ENCODE measurements around the gene DTWD1.
A peak's percentile ranks its signal among the peaks of the same experiment; 100 is the strongest.
"Not testable (repeated sequence)": the region's sequence is repeated elsewhere in the genome, so short reads cannot be mapped to it uniquely, and the experiment has no call there.

The DTWD1 gene, protein sequence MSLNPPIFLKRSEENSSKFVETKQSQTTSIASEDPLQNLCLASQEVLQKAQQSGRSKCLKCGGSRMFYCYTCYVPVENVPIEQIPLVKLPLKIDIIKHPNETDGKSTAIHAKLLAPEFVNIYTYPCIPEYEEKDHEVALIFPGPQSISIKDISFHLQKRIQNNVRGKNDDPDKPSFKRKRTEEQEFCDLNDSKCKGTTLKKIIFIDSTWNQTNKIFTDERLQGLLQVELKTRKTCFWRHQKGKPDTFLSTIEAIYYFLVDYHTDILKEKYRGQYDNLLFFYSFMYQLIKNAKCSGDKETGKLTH

GRCh38 chr15:49620658-49621368 lies at the start of gene DTWD1, which contains the start of gene FAM227B:
Gene DTWD1, plus strand, starts transcription at chr15:49621048. Its CDS starts 4,120 bp downstream, at chr15:49625168.
Gene FAM227B, minus strand, starts transcription at chr15:49620818. Its CDS starts 5,647 bp downstream, at chr15:49615171.
- DNase-seq (ENCODE audit: low read depth), result peak; percentile 97

GRCh38 chr15:49573421-49573820 lies 47.4 kb upstream of the DTWD1 start:
- no peak for DNase-seq (ENCODE audit: low read depth)

- no peak for DNase-seq (ENCODE audit: low read depth)
Measured at GRCh38 chr15:49589030-49589429, 31.8 kb upstream of the DTWD1 start.

- not testable (repeated sequence) for DNase-seq (ENCODE audit: low read depth)
Measured at GRCh38 chr15:49592829-49593316, 28.0 kb upstream of the DTWD1 start.

- DNase-seq (ENCODE audit: low read depth), result no peak
Measured at GRCh38 chr15:49604625-49605409, 16.0 kb upstream of the DTWD1 start.

DNA sequence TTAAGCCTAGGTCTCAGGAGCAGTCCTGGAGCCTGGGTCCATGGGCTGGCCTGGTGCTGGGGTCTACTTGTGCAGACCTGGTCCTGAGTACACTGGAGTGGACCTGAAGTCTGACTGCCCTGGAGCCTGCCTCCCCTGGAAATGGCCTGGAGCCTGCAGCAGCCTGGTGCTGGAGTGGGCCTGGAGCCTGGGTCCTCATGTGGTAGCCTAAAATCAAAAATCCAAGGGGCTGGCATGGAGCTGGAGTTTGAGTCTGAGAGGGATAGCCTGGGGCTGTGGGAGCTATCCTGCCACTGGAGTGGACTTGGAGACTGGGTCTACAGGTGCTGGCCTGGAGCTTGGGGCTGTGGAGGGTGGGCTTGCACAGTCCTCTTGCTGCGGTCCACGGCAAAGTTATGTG lies 15.3 kb upstream of the DTWD1 start:
- DNase-seq (ENCODE audit: low read depth), result no peak

- no peak for DNase-seq (ENCODE audit: low read depth)
Measured at GRCh38 chr15:49606594-49606993, 14.3 kb upstream of the DTWD1 start.

DNA sequence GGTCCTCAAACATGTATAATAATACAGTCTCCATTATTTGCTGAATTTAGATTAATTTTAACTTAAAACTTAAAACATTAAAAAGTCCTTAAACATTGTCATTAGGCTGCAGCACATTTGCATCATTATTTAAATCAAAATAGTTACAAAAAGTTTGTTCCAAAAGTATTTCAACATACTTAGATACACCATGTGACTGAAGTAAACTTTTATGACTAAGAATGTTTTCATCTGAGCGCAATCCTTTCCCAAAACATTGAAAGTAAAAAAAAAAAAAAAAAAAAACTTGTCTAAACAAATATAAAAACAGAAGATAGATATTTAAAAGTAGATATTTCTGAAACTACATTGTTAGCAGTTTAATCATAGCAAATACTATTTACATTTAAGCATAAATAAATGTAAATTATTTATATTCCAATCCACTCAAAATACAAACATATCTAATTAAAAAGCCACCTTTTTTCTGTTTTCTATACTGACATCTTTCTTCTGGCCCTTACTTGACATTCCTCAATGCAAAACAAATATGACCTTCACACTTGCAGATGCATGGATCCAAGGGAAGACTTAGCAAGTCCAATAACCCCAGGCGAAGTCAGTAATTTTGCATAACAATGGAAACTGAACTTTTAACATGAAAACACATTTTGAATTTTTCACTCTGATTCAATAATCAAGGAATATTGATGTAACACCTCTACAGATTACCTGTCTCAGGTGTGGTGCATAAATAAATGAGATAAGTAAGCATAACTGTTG lies 10.5 kb upstream of the DTWD1 start:
- DNase-seq (ENCODE audit: low read depth), result no peak

GRCh38 chr15:49612240-49612639 lies 8.6 kb upstream of the DTWD1 start:
- not testable (repeated sequence) for DNase-seq (ENCODE audit: low read depth)

DNA sequence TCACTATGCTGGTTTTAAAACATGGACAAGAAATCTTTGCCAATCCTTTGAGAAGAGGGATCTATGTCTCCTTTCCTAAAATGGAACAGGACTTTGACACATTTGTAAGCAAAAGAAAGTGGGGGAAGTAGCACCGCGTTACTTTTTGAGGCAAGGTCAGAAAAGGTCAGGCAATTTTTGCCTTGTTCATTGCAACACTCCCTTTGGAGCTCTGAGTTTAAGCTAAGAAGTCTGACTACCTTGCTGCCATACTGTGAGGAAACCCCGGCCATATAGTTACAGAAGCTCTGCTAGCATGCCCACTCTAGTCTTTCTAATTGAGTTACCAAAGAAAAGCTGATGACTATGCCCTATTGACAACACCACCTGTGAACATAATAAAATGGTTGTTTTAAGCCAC lies 1.6 kb upstream of the DTWD1 start:
- DNase-seq (ENCODE audit: low read depth), result no peak

DNA sequence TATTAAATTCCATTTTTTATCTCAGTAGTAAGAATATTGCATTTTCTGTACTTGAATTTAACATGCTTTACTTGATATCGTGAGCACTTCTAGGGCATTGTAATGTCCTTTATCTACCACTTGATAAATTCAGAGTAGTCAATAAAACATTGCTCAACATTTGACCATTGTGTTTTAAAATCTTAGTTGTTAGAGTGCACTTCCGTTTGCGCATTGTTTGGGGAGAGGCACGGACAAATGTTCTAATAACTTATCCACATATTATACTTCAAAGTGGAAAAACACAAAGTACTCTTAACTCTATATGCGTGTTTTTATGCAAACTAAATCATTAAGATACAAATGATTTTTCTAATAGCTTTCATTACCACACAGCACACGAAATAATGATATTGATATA lies 649 bp upstream of the DTWD1 start:
- DNase-seq (ENCODE audit: low read depth), result no peak

GRCh38 chr15:49621401-49621811 lies 558 bp downstream of the DTWD1 start:
- no peak for DNase-seq (ENCODE audit: low read depth)

DNA sequence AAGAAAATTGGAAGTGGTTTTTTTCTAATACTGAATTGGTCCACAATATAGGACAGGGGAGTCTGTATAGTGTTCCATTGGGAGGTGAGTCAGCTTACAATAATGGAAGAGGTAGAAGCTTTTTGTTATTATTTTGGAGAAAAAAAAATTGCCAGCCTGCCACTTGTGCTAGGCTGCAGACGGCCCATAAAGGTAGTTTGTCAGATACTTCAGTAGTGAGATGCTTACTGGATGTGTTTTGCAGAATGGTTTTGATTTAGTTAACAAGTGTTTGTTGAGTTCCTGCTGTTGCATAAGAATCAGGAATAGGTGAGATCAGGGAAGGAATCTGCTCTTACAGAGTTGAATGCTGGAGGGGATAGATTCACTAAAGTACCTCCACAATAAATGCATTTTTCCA lies 1.0 kb downstream of the DTWD1 start:
- DNase-seq (ENCODE audit: low read depth), result no peak

DNA sequence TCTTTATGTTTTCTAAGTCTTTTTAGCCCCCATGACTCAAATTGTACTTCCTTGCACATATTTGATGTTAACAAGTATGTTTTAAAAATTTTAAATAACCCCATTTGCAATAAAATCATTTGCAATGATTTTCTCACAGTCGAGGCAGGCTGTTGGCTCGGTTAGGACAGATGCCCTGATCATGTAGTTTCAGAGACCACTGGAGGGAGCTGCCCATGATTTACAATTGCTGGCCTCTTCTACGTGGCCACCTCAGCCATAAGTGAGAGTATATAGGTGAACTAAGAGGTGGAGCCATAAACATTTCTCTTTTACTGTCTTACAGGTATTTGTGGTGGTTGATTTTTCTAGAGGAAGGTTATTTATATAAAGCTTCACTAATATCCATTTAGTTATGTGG lies 1.7 kb downstream of the DTWD1 start:
- DNase-seq (ENCODE audit: low read depth), result no peak

- DNase-seq (ENCODE audit: low read depth), result no peak
Measured at GRCh38 chr15:49624056-49624455, 3.2 kb downstream of the DTWD1 start.

- DNase-seq (ENCODE audit: low read depth), result no peak
Measured at GRCh38 chr15:49625460-49626036, 4.7 kb downstream of the DTWD1 start.

- DNase-seq (ENCODE audit: low read depth), result no peak
Measured at GRCh38 chr15:49627407-49627877, 6.6 kb downstream of the DTWD1 start.

GRCh38 chr15:49628379-49628778 lies 7.5 kb downstream of the DTWD1 start:
- no peak for DNase-seq (ENCODE audit: low read depth)

DNA sequence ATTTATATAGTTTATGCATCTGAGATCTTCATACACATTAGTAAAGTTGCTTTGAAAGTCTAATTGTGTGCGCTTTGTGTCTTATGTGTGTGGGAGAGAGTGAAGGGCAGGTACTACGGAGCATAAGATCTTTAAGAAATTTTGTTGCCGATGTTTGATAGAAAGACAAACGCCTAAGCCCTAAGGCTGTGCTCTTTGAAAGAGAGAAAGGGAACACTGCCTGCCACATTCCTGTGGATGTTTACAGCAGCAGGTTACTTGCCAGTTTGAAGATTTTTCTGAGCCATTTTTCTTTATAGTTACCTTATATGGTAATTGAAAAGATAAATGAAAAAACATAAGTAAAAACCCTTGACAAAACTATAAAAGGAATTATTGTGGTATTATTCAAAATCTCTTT lies 17.0 kb downstream of the DTWD1 start:
- no peak for DNase-seq (ENCODE audit: low read depth)

DNA sequence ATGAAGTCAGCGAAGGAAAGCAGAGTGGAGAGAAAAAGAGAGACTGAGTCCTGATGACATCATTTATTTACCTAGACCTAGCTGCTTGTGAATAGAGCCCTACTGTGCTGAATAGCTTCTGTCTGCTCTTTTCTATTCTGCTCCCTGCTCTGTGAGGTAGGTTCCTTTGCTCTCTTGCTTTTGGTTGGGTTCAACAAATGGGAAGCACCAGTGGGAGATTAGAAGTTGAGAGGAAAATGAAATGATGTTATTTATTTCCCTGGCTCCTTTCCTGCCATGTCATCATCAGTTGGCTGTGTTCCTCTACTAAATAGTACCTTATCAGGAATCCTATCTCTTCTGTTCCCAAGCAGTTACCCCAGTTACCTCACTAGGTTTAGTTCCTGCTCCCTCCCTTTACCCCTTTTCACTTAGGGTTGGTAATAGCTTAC lies 23.5 kb downstream of the DTWD1 start:
- no peak for DNase-seq (ENCODE audit: low read depth)

- peak; percentile 42 for DNase-seq (ENCODE audit: low read depth)
Measured at GRCh38 chr15:49645277-49645676, 24.4 kb downstream of the DTWD1 start.

All from fibroblast of the conjunctiva (primary cell).